CD4-positive, alpha-beta T cell (primary cell): Measurements from ENCODE around the gene C13orf42. TPM values are rescaled to one million over a fixed set of nuclear protein-coding genes. Genes with fewer than 3 reads are reported as not detected.

Experiments
- ATAC-seq: fragments of 200-7000 bp; cut with Tn5 transposase; one replicate; pipeline ENCODE4 v1.10.0; 2022; ENCODE audit warnings: mild to moderate bottlenecking; ENCODE audit not compliant: poor library complexity
- CTCF ChIA-PET: fragments of 350-600 bp; sonication (Branson Sonifier 250); formaldehyde crosslinking; loops from one replicate; lab custom pipeline; 2021; ENCODE audit warnings: antibody characterized with exemption, inconsistent platforms; lab: Charles Lee
- POLR2A ChIA-PET: fragments of 350-600 bp; sonication (Branson Sonifier 250); formaldehyde crosslinking; loops from one replicate; lab custom pipeline; 2021; ENCODE audit warnings: antibody characterized with exemption, inconsistent platforms; lab: Charles Lee
- DNase-seq, 14 experiments: peaks; one replicate each; pipeline ENCODE4 v3.0.0-alpha.2; 2013 to 2020; ENCODE audit warnings: mixed read lengths in 2 of 14
- H3K27ac ChIP-seq, 2 donors: one replicate each; pipeline versions ENCODE4 v1.5.1 to v1.7.0; 2013; ENCODE audit warnings: low read length in 2 of 2, low read depth in 1 of 2, mild to moderate bottlenecking in 1 of 2
- H3K27me3 ChIP-seq, 2 experiments: 1 replicate in 1 of 2; 2 replicates in 1 of 2; pipeline versions ENCODE4 v1.6.1 to v1.7.0; 2013; ENCODE audit warnings: low read length in 2 of 2, control low read depth in 1 of 2, mild to moderate bottlenecking in 1 of 2, moderate library complexity in 1 of 2; ENCODE audit not compliant: insufficient read depth in 2 of 2, control insufficient read depth in 1 of 2
- H3K36me3 ChIP-seq: one replicate; pipeline ENCODE4 v1.6.1; 2013; ENCODE audit warnings: low read length, control low read depth; ENCODE audit not compliant: insufficient read depth
- H3K4me1 ChIP-seq: one replicate; pipeline ENCODE4 v1.6.1; 2013; ENCODE audit warnings: low read length, control low read depth; ENCODE audit not compliant: insufficient read depth
- H3K4me3 ChIP-seq: one replicate; pipeline ENCODE4 v1.5.1; 2013; ENCODE audit warnings: mild to moderate bottlenecking, low read length, moderate library complexity
- H3K9me3 ChIP-seq, 2 experiments: 1 replicate in 1 of 2; 2 replicates in 1 of 2; pipeline versions ENCODE4 v1.6.1 to v1.7.0; 2013; ENCODE audit warnings: low read length in 2 of 2, mild to moderate bottlenecking in 2 of 2, control low read depth in 1 of 2, moderate library complexity in 1 of 2; ENCODE audit not compliant: control insufficient read depth in 1 of 2, insufficient read depth in 1 of 2
- H3K27ac Mint-ChIP-seq: one replicate; pipeline ENCODE4 v1.8.0; 2020; ENCODE audit warnings: mixed read lengths
- H3K27me3 Mint-ChIP-seq: one replicate; pipeline ENCODE4 v1.8.0; 2021; ENCODE audit warnings: mixed read lengths
- H3K36me3 Mint-ChIP-seq: one replicate; pipeline ENCODE4 v1.8.0; 2021; ENCODE audit warnings: low read depth, mixed read lengths
- H3K4me1 Mint-ChIP-seq: one replicate; pipeline ENCODE4 v1.8.0; 2021; ENCODE audit warnings: low read depth, mixed read lengths
- H3K4me3 Mint-ChIP-seq: one replicate; pipeline ENCODE4 v1.8.0; 2020; ENCODE audit warnings: mild to moderate bottlenecking, mixed read lengths
- H3K9me3 Mint-ChIP-seq: one replicate; pipeline ENCODE4 v1.8.0; 2020; ENCODE audit warnings: mixed read lengths
- intact Hi-C, 2 experiments: fragments of 100-400 bp; cut with DNase I in 1 of 2; cut with micrococcal nuclease in 1 of 2; formaldehyde crosslinking; loops; one replicate each; pipeline versions ENCODE4 v1.15.1 to v1.9.0; 2023 to 2025; cut with DNase I, micrococcal nuclease
- total RNA-seq, 174 experiments: library from RNA in 2 of 174; stranded (reverse) in 2 of 174; gene quantifications; one replicate each; pipeline ENCODE4 v1.2.3 and lab custom pipeline; 2021 to 2026
- TF ChIP-seq, protein P1 (sequence below): fragments of 200-600 bp; IDR thresholded peaks from one replicate; pipeline ENCODE4 v1.8.0; 2022; ENCODE audit warnings: antibody characterized with exemption, mild to moderate bottlenecking

C13orf42 gene
- total RNA-seq, 2 experiments from 2014 or later, result not detected

DNA sequence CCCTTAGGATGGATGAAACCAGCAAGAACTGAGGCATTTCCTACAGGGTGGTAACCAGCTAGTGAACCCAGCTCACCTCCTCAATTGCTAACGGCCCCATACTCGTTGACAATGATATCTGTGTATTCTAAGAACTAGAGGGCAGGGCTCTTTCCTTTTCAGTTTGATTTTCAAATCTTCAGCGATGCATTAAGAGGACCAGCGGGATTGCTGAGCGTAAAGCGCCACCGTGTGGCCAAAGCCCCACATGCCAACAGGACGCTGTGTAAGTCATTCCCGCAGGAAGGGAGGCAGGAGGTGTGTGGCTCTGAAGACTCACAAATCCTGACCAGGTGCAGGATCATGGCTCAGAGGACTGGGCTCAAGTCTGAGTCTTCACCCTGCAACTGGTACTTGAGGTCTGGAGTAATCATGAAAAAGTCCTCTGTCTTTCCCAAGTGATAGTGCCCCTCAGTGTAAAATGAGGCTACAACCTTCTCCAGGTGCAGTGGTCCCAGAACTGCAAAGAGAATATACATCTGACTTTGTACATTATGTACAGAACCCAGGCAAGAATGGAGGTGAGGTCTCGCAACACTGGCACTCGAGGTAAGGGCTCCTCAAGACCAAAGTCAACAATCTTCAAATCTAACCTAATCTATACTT lies 40.9 kb downstream of the C13orf42 start:
- no peak overlapping the region for H3K4me3 Mint-ChIP-seq
- no peaks in the 10 kb centered on the region for H3K9me3 Mint-ChIP-seq
- H3K27me3 Mint-ChIP-seq, result peaks cover 26% of the 10 kb centered on the region
- peaks cover 9% of the 10 kb centered on the region for H3K4me1 ChIP-seq
- POLR2A ChIA-PET, result no interaction called here
- DNase-seq (peak; percentile 57 to 84 (median 72)), ATAC-seq (peak; percentile 85)
- intact Hi-C loops, result loop anchor here (1.0 to 10.0 kb wide), 6 partner anchors 158 to 1765 kb away; no protein-coding TSS in a partner anchor
- CTCF ChIA-PET, result interaction anchor here (0.8 to 1.8 kb wide), 3 partner anchors 1090 to 1094 kb away, joined by 3 to 5 read pairs (median 4); no protein-coding TSS in a partner anchor
- H3K27ac ChIP-seq, result no peak overlapping the region
- H3K4me1 Mint-ChIP-seq, result peaks cover 7% of the 10 kb centered on the region
- TF ChIP-seq, protein P1, sequence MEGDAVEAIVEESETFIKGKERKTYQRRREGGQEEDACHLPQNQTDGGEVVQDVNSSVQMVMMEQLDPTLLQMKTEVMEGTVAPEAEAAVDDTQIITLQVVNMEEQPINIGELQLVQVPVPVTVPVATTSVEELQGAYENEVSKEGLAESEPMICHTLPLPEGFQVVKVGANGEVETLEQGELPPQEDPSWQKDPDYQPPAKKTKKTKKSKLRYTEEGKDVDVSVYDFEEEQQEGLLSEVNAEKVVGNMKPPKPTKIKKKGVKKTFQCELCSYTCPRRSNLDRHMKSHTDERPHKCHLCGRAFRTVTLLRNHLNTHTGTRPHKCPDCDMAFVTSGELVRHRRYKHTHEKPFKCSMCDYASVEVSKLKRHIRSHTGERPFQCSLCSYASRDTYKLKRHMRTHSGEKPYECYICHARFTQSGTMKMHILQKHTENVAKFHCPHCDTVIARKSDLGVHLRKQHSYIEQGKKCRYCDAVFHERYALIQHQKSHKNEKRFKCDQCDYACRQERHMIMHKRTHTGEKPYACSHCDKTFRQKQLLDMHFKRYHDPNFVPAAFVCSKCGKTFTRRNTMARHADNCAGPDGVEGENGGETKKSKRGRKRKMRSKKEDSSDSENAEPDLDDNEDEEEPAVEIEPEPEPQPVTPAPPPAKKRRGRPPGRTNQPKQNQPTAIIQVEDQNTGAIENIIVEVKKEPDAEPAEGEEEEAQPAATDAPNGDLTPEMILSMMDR, result peak; percentile 93
- H3K27ac Mint-ChIP-seq, result no peak overlapping the region
- no peak overlapping the region for H3K4me3 ChIP-seq
- peaks cover 6 to 18% of the 10 kb centered on the region in 2 experiments for H3K27me3 ChIP-seq
- H3K36me3 Mint-ChIP-seq, result no peaks in the 10 kb centered on the region
- H3K36me3 ChIP-seq, result no peaks in the 10 kb centered on the region
- H3K9me3 ChIP-seq, result no peaks in the 10 kb centered on the region

DNA sequence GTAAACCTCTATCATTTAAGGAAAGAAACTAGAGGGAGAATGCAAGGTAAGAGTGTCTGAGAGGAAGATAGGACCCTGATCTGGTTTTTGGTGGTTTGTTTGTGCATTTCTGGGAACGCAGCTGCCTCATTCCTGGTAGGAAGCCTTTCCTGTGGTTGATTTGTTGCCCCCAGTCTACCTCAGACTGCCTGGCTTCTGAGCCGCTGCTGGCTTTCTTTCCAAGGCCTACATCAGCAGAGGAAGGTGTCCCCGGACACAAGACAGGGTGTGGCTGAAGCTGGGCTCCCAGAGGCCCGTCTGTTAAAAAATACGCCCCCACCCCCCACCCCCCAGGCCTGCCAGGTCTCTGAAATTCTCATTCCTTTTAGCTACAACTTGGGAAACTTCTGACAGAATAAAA lies 42.6 kb downstream of the C13orf42 start:
- Mint-ChIP-seq H3K27ac (no peak overlapping the region), H3K9me3 (no peaks in the 10 kb centered on the region), H3K4me1 (peaks cover 7% of the 10 kb centered on the region), H3K4me3 (no peak overlapping the region), H3K27me3 (peaks cover 32% of the 10 kb centered on the region), H3K36me3 (no peaks in the 10 kb centered on the region)
- H3K36me3 ChIP-seq, result no peaks in the 10 kb centered on the region
- ChIA-PET POLR2A (no interaction called here), CTCF (interaction anchor here (1.1 kb wide), 1 partner anchor 11 kb away, joined by 3 read pairs; no protein-coding TSS in a partner anchor)
- no peaks in the 10 kb centered on the region for H3K9me3 ChIP-seq
- intact Hi-C loops, result no loop called here
- no peak overlapping the region for H3K4me3 ChIP-seq
- no peak for ATAC-seq
- TF ChIP-seq, protein P1, result no peak
- peaks cover 6 to 18% of the 10 kb centered on the region in 2 experiments for H3K27me3 ChIP-seq
- no peak overlapping the region for H3K27ac ChIP-seq
- H3K4me1 ChIP-seq, result peaks cover 9% of the 10 kb centered on the region
- DNase-seq, result no peak

DNA sequence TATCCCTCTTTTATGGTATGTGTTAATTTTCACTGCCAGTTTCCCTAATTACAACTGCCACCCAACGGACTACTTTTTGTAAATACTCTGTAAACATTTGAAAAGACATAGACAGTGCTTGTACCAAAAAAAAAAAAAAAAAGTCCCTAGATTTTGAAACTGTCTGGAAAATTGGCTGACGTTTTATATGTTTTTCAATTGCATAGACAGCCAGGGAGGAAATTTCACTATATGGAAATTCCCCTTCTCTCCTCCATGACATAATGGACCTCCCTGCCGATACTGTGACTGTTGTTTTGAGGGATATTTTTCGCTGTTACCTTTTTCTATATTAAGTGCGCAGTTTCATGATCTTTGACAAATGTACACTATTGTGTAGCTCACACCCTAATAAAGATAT lies 43.4 kb downstream of the C13orf42 start:
- Histone ChIP-seq H3K27me3 (peaks cover 6 to 18% of the 10 kb centered on the region in 2 experiments), H3K9me3 (no peaks in the 10 kb centered on the region), H3K36me3 (no peaks in the 10 kb centered on the region), H3K27ac (no peak overlapping the region), H3K4me3 (no peak overlapping the region), H3K4me1 (peaks cover 9% of the 10 kb centered on the region)
- Mint-ChIP-seq H3K27ac (no peak overlapping the region), H3K36me3 (no peaks in the 10 kb centered on the region), H3K4me3 (no peak overlapping the region), H3K4me1 (peaks cover 7% of the 10 kb centered on the region), H3K27me3 (peaks cover 32% of the 10 kb centered on the region), H3K9me3 (no peaks in the 10 kb centered on the region)
- ATAC-seq (no peak), DNase-seq (no peak)
- ChIA-PET CTCF (no interaction called here), POLR2A (no interaction called here)
- TF ChIP-seq, protein P1, result no peak
- intact Hi-C loops, result no loop called here
